NCI-H2107 treated with DMSO at 0.1 percent for 48 hours (cell line): ENCODE results near the gene SPAG6.
"Not testable (repeated sequence)": the region's sequence is repeated elsewhere in the genome, so short reads cannot be mapped to it uniquely, and the experiment has no call there.

Experiments used
- DNase-seq: peaks from one replicate; lab custom pipeline; 2025; ENCODE audit not compliant: unreplicated experiment; lab: John Stamatoyannopoulos, UW

SPAG6 gene

DNA sequence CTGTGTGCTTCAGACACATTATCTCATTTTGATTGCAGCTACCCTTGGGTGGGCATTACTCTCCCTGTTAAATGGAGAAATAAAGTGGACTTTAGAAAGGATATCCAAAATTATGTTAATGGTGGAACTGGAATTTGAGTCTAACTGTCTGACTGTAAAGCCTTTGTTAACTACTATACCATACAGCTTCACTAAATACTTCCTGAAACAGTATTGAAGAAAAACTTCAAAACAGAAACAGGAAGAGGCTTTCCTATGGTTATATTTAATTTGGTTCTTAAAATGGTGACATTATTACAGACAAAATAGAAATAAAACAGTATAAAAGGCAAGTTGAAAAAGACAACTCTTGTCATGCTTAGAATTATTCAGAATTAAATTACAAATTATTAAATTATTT lies 25.0 kb downstream of the SPAG6 start:
- DNase-seq, result no peak

- no peak for DNase-seq
These were observed 27.0 kb downstream of the SPAG6 start for GRCh38 chr10:22372298-22372697.

- no peak for DNase-seq
These were observed 27.6 kb downstream of the SPAG6 start for GRCh38 chr10:22372917-22373316.

GRCh38 chr10:22374489-22375126 lies 29.3 kb downstream of the SPAG6 start:
- no peak for DNase-seq

GRCh38 chr10:22379059-22379458 lies 33.8 kb downstream of the SPAG6 start:
- no peak for DNase-seq

- DNase-seq, result no peak
These were observed 36.0 kb downstream of the SPAG6 start for GRCh38 chr10:22381262-22381661.

GRCh38 chr10:22386503-22386902 lies 41.2 kb downstream of the SPAG6 start:
- no peak for DNase-seq

DNA sequence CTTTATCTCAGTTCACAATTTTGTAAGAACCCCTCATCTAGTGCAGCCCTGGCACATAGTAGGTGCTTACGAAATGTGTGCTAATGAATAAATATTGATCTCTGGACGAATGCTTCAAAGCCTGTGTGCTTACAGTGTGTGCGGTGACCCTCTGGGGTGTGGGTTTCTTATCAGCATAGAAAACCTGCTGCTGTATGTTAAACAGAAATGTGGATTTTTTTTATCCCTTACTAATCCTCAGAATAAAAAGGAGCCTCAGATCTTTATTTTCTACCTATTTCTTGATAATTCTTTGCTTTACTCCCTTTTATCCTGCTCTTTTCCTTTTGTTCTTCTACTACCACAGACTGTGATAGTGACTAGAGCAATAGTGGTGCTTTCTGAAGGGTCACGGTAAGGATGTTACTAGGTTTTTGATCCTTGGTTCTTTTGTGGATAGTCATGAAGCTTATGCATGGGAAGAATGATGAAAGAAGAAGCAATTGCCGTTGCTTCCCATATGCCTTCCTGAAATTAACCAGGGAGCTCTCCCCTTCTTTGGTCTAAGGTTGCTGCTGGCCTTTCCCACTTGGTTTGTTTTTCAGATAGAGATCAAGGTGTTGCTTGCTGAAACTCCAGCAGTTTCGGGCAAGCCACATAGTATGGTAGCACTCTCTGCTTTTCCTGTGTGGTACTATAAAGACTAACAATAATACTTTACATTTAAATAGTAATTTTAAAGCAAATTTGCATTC lies 44.7 kb downstream of the SPAG6 start:
- no peak for DNase-seq

DNA sequence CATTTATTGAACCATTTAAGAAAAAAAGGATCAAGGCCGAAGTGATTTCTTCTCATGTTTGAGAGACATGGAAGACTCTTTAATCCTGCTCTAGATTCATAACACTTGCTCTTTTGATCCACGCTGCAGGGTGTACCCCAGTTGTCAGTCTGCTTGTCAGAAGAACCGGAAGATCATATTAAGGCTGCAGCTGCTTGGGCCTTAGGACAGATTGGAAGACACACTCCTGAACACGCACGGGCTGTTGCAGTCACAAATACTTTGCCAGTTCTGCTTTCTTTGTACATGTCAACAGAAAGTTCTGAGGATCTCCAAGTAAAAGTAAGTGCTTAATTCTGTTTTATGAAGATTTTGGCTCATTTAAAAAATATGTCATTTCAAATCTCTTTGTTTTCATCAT lies 46.3 kb downstream of the SPAG6 start:
- no peak for DNase-seq

- DNase-seq, result not testable (repeated sequence)
These were observed 50.9 kb downstream of the SPAG6 start for GRCh38 chr10:22396195-22396594.

- not testable (repeated sequence) for DNase-seq
These were observed 61.6 kb downstream of the SPAG6 start for GRCh38 chr10:22406916-22407315.

- DNase-seq, result no peak
These were observed 65.1 kb downstream of the SPAG6 start for GRCh38 chr10:22410394-22410793.

DNA sequence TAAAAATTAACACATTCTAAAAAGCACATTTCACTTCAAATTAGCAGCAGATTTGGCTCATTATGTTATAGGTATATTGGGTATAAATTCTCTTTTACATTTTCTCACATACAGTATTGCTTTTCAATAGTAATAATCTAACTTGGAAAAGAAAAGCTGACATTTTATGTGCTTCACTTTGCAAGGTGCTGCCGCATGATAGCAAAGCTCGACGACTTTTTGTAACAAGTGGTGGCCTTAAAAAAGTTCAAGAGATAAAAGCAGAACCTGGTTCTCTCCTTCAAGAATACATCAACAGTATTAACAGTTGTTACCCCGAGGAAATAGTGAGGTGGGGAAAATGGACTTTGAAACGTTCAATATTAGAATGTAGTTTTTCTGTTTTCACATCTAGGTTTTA lies 65.5 kb downstream of the SPAG6 start:
- DNase-seq, result no peak

- no peak for DNase-seq
These were observed 68.8 kb downstream of the SPAG6 start for GRCh38 chr10:22414146-22414545.

DNA sequence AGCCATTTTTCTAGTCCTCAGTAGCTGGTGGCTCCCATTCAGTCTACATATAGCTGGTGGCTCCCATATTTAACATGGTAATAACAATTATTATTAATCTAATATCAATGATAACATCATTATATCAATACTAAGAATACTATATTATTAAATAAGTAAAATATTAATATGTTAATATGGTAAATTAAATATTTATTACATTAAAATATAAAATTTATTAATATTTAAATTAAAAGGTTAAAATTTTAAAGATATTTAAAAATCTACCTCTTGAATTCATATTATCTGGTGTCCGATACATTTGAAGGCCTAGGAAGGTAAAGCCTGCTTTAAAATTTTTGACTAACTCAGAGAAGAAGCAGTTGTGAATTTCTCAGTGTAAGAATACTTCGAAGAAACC lies 69.8 kb downstream of the SPAG6 start:
- DNase-seq, result no peak

GRCh38 chr10:22417736-22418268 lies 72.5 kb downstream of the SPAG6 start:
- no peak for DNase-seq

GRCh38 chr10:22420787-22421517 lies 75.7 kb downstream of the SPAG6 start:
- DNase-seq, result no peak

DNA sequence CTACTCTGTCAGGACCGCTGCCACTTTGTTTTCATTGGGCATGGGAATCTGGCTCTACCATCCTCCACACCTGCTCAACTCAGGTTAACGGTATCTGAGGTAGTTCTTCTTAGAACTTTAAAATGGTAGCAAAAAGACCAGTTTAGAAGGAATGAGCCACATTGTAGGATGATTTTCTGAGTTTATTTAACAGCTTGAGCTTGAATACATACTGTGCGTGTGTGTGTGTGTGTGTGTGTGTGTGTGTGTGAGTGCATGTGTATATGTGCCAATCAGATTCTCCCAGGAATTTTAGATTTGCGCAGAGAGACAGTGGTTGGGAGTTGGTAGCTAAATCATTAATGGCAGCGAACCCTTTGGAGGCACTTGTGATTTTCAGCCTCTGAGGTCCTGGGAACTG lies 81.4 kb downstream of the SPAG6 start:
- DNase-seq, result no peak

GRCh38 chr10:22427101-22427500 lies 81.8 kb downstream of the SPAG6 start:
- DNase-seq, result no peak

DNA sequence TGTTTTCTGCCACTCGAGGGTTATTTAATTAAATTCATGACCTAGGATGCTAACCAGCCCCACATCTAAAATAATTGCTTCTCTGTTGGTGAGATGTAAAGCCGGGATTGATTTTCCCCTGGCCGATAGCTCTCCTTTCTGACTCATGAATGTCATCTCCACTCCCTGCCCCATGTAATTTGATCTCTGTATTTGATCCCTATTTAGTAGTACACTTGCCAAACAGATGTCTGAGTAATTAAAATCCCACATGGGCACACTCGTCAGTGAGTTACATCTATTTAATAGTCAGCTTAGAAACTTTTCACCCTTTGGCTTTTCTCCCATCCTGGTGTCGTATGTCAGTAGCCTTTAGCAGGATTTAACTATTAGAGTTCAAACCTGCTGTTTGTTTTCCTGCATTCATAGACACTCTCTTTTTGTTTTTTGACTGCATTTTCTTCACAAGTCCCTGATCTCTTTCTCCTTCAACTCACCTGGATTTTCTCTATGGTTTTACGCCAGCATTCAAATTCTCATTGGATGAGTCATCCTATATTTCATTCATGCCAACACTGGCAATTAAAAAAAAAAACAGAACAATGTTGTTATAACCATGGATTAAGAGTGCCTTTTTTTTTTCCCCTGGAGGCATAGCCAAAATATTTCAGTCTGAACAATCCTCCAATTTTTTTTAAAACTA lies 82.7 kb downstream of the SPAG6 start:
- DNase-seq, result peak; percentile 87

GRCh38 chr10:22429146-22429545 lies 83.8 kb downstream of the SPAG6 start:
- no peak for DNase-seq
